KMS-11 (cell line): ENCODE measurements around the gene CHID1.

Source experiments
- H2AFZ ChIP-seq: fragments of 200-600 bp; sonication (generic); 2 replicates; pipeline ENCODE4 v1.6.1; 2016; ENCODE audit warnings: antibody characterized with exemption, mixed run types, low read depth
- H3K27ac ChIP-seq: fragments of 200-600 bp; sonication (generic); 2 replicates; pipeline ENCODE4 v1.6.1; 2016; ENCODE audit warnings: mild to moderate bottlenecking, mixed run types
- H3K27me3 ChIP-seq: fragments of 200-600 bp; sonication (generic); 2 replicates; pipeline ENCODE4 v1.6.1; 2017; ENCODE audit warnings: mild to moderate bottlenecking, low read depth, mixed run types, moderate library complexity; ENCODE audit not compliant: insufficient read depth
- H3K36me3 ChIP-seq: fragments of 200-600 bp; sonication (generic); 2 replicates; pipeline ENCODE4 v1.6.1; 2017; ENCODE audit warnings: mild to moderate bottlenecking, mixed run types; ENCODE audit not compliant: insufficient read depth
- H3K4me1 ChIP-seq: fragments of 200-600 bp; sonication (generic); 2 replicates; pipeline ENCODE4 v1.6.1; 2016; ENCODE audit warnings: mild to moderate bottlenecking, low read depth, mixed run types; ENCODE audit not compliant: poor library complexity, severe bottlenecking
- H3K4me2 ChIP-seq: fragments of 200-600 bp; sonication (generic); 2 replicates; pipeline ENCODE4 v1.7.0; 2016; ENCODE audit warnings: mild to moderate bottlenecking, mixed run types
- H3K4me3 ChIP-seq: fragments of 200-600 bp; sonication (generic); IDR thresholded peaks from 2 replicates; pipeline ENCODE4 v1.6.1; 2017; ENCODE audit warnings: low read depth, low read length, mixed read lengths; ENCODE audit not compliant: insufficient read depth
- H3K79me2 ChIP-seq: fragments of 200-600 bp; sonication (generic); 2 replicates; pipeline ENCODE4 v1.6.1; 2016; ENCODE audit warnings: low read depth, mixed run types; ENCODE audit not compliant: insufficient read depth
- H3K9ac ChIP-seq: fragments of 200-600 bp; sonication (generic); 2 replicates; pipeline ENCODE4 v1.6.1; 2016; ENCODE audit warnings: mild to moderate bottlenecking, mixed run types
- H4K20me1 ChIP-seq: fragments of 200-600 bp; sonication (generic); 2 replicates; pipeline ENCODE4 v1.6.1; 2016; ENCODE audit warnings: mild to moderate bottlenecking, mixed run types; ENCODE audit not compliant: insufficient read depth
- TF ChIP-seq, protein P1 (sequence below): fragments of 200-600 bp; sonication (generic); conservative IDR thresholded peaks from 2 replicates; pipeline ENCODE4 v1.6.1; 2017; ENCODE audit warnings: low read depth, mild to moderate bottlenecking, antibody characterized with exemption, low read length, moderate library complexity, mixed read lengths

The CHID1 gene

DNA sequence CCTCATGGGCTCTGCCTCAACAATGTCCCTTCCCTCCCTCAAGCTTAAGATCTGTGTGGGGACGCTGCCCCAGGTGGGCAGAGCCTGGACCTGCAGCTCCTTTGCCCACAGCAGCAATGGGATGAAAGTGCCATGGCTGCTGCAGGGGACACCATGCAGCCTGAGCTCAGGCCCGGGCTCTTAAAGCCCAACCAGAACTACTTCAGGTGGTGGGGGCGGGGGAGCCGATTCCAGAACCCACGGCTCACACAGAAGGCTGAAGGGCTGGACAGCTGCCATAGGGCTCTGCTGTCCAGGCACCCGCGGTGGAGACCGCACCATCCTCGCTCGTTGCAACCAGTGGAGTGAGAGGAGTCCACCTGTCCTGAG is 12.5 kb downstream of the CHID1 start:
- no peak overlapping the region for H3K4me3 ChIP-seq
- H2AFZ ChIP-seq, result no peak overlapping the region
- no peaks in the 10 kb centered on the region for H3K27me3 ChIP-seq
- H3K9ac ChIP-seq, result no peak overlapping the region
- H3K36me3 ChIP-seq, result no peaks in the 10 kb centered on the region
- H3K79me2 ChIP-seq, result no peaks in the 10 kb centered on the region
- H3K4me1 ChIP-seq, result no peaks in the 10 kb centered on the region
- H3K4me2 ChIP-seq, result no peak overlapping the region
- no peaks in the 10 kb centered on the region for H4K20me1 ChIP-seq
- H3K27ac ChIP-seq, result no peak overlapping the region
- TF ChIP-seq, protein P1, sequence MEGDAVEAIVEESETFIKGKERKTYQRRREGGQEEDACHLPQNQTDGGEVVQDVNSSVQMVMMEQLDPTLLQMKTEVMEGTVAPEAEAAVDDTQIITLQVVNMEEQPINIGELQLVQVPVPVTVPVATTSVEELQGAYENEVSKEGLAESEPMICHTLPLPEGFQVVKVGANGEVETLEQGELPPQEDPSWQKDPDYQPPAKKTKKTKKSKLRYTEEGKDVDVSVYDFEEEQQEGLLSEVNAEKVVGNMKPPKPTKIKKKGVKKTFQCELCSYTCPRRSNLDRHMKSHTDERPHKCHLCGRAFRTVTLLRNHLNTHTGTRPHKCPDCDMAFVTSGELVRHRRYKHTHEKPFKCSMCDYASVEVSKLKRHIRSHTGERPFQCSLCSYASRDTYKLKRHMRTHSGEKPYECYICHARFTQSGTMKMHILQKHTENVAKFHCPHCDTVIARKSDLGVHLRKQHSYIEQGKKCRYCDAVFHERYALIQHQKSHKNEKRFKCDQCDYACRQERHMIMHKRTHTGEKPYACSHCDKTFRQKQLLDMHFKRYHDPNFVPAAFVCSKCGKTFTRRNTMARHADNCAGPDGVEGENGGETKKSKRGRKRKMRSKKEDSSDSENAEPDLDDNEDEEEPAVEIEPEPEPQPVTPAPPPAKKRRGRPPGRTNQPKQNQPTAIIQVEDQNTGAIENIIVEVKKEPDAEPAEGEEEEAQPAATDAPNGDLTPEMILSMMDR, result no peak; the same call in none of the 2 replicates

DNA sequence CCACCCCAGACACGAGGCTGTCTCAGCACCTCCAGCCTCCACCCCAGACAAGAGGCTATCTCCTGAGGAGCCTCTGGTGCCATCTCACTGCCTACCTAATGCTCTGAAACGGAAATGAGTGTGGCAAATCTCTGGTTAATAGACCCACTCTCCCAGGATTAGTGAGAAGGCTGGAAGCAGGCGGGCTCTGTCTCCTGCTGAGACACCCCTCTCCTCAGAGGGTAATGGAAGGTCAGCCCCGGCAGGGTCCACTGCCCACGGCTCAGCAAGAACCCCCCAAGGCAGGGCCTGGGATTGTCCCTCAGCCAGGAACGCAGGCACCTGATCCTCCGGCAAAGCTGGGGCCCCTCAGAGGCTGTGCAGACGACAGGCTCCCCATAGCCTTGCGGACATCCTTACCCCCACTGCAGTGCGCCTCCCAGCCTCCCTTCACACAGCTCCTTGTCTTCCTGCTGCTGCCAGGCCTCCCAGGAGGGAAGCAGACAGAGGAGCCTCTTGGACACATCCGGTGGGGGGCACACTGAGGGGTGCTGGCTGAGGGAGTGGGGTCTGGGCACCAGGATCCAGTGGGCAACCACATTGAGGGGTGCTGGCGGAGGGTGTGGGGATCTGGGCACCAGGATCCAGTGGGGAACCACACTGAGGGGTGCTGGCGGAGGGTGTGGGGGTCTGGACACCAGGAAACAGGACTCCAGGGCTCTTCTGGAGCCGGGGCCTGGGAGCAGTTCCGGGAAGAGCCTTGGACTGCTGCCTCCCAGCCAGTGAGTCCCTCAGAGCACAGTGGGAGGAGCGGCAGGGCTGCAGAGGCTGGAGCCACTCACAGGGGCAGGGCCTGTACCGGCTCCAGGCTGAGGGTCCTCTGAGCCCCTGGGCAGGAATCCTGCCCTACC is 13.1 kb downstream of the CHID1 start:
- no peak overlapping the region for H3K27ac ChIP-seq
- no peaks in the 10 kb centered on the region for H3K36me3 ChIP-seq

DNA sequence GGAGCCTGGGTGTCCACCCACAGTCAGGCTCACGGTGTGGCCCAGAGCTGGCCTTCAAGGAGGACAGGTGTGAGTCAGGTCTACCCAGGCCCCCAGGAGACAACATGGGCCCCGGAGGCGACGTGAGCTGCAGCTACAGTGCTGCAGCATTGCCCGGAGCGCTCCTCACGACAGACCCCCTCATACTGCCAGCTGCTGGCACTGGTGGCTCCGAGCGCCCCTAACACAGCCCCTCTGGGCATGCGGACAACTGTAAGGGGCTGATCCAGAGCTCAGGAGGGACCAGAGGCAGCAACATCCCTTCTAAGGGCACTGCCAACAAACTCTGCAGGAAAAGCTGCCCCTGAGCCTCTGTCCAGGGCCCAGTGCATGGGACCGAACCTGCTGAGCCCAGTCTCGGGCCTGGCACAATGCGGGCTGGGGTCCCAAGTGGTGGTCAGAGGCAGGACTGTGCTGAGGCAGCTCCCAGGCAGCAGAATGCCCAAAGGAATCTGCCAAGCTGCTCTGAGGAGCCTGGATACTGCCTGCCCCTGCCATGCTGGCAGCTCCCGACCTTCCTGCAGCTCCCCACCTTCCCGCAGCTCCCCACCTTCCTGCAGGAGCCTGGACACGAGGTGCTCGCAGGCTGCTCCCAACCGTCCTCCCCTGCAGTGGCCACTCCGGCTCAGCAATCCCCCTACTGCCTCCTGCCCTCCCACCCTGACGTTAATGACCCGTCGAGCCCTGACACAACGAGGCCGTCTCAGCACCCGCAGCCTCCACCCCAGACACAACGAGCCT is 15.1 kb downstream of the CHID1 start:
- Histone ChIP-seq H3K4me1 (no peaks in the 10 kb centered on the region), H3K27ac (no peak overlapping the region), H3K4me2 (no peak overlapping the region), H3K4me3 (no peak overlapping the region), H3K79me2 (no peaks in the 10 kb centered on the region), H2AFZ (no peak overlapping the region), H3K27me3 (no peaks in the 10 kb centered on the region), H3K9ac (no peak overlapping the region), H4K20me1 (no peaks in the 10 kb centered on the region), H3K36me3 (no peaks in the 10 kb centered on the region)
- TF ChIP-seq, protein P1, result no peak

More for the DNA sequence above, 13.1 kb downstream of the CHID1 start:
- no peak overlapping the region for H3K4me2 ChIP-seq
- TF ChIP-seq, protein P1, result no peak; the same call in 1 of the 2 replicates
- no peak overlapping the region for H3K9ac ChIP-seq
- H2AFZ ChIP-seq, result no peak overlapping the region
- H3K79me2 ChIP-seq, result no peaks in the 10 kb centered on the region
- no peaks in the 10 kb centered on the region for H3K4me1 ChIP-seq
- H3K4me3 ChIP-seq, result no peak overlapping the region
- no peaks in the 10 kb centered on the region for H3K27me3 ChIP-seq
- H4K20me1 ChIP-seq, result no peaks in the 10 kb centered on the region

DNA sequence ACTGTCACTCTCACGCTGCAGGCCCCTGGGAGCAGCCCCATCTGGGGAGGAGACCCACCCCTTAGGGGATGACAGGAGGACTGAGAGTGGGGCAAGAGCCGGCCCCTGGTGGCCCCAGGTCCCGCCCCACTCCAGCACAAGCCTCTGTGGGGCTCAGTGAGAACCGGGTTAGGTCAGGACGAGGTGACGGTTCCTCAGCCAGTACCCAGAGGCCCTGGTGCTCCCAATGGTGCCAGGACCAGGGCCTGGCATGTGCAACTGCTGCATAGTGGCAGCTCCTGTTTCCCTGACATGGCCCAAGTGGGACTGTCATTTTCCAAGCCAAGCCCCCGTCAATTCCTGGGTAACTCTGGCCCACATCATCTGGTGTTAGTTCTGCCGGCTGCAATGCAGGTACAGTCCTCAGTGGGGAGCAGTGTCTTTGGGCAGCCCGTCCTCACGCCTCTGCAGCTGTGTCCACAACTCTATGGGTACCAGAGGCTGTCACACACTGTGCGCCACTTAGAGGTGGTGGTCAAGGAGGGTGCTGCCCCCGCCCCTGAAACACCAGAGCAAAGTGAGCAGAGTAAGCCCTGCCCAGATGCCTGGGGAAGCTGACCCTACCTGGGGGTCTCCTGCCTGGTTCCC is 15.9 kb downstream of the CHID1 start:
- Histone ChIP-seq H3K4me1 (no peaks in the 10 kb centered on the region), H3K4me3 (no peak overlapping the region), H3K27me3 (no peaks in the 10 kb centered on the region), H2AFZ (no peak overlapping the region), H3K27ac (no peak overlapping the region), H4K20me1 (no peaks in the 10 kb centered on the region), H3K9ac (no peak overlapping the region), H3K4me2 (no peak overlapping the region), H3K79me2 (no peaks in the 10 kb centered on the region), H3K36me3 (no peaks in the 10 kb centered on the region)
- TF ChIP-seq, protein P1, result no peak
